HG02678 (cell line): ENCODE results near the gene PPP1CA.
A peak's percentile ranks its signal among the peaks of the same experiment; 100 is the strongest.
"Not testable (repeated sequence)": the region's sequence is repeated elsewhere in the genome, so short reads cannot be mapped to it uniquely, and the experiment has no call there.

Experiments
- ATAC-seq: cut with Tn5 transposase; IDR thresholded peaks from one replicate; pipeline ENCODE4 v1.9.1; 2021; ENCODE audit warnings: mild to moderate bottlenecking, moderate library complexity; ENCODE audit not compliant: unreplicated experiment

Gene PPP1CA

GRCh38 chr11:67405196-67405567 lies 3.5 kb upstream of the PPP1CA start:
- ATAC-seq: no peak

- no peak for ATAC-seq
Observed at GRCh38 chr11:67404515-67405195, 3.0 kb upstream of the PPP1CA start.

GRCh38 chr11:67403085-67403484 lies 1.4 kb upstream of the PPP1CA start:
- not testable (repeated sequence) for ATAC-seq

GRCh38 chr11:67402192-67402839 lies 658 bp upstream of the PPP1CA start:
- ATAC-seq: not testable (repeated sequence)

GRCh38 chr11:67400942-67401494 lies 640 bp downstream of the PPP1CA start:
- ATAC-seq: no peak

GRCh38 chr11:67400251-67400941 lies 1.3 kb downstream of the PPP1CA start:
- ATAC-seq: no peak

GRCh38 chr11:67398661-67399563 lies 2.7 kb downstream of the PPP1CA start:
- ATAC-seq: no peak

GRCh38 chr11:67397986-67398660 lies 3.5 kb downstream of the PPP1CA start:
- no peak for ATAC-seq

GRCh38 chr11:67397536-67397935 lies 4.1 kb downstream of the PPP1CA start:
- ATAC-seq: no peak

- no peak for ATAC-seq
Observed at GRCh38 chr11:67396587-67397389, 4.9 kb downstream of the PPP1CA start.

GRCh38 chr11:67396259-67396581 lies 5.4 kb downstream of the PPP1CA start:
- no peak for ATAC-seq

- ATAC-seq: no peak
Observed at GRCh38 chr11:67395555-67396258, 6.0 kb downstream of the PPP1CA start.

GRCh38 chr11:67393990-67394389 lies 7.7 kb downstream of the PPP1CA start:
- no peak for ATAC-seq

- no peak for ATAC-seq
Observed at GRCh38 chr11:67393437-67393836, 8.2 kb downstream of the PPP1CA start.

GRCh38 chr11:67392183-67392715 lies 9.4 kb downstream of the PPP1CA start:
- ATAC-seq: no peak

- peak; percentile 66 for ATAC-seq
Observed at GRCh38 chr11:67391304-67392182, 10.1 kb downstream of the PPP1CA start, which contains the start of gene RAD9A. RAD9A (plus strand) TSS chr11:67391986; CDS start chr11:67392045, 59 bp downstream.

- ATAC-seq: no peak
Observed at GRCh38 chr11:67390947-67391303, 10.7 kb downstream of the PPP1CA start.

GRCh38 chr11:67389477-67389876 lies 12.2 kb downstream of the PPP1CA start:
- no peak for ATAC-seq
